DOHH2 (cell line): ENCODE data around the gene MGRN1.

Source experiments
- EZH2phosphoT487 ChIP-seq: fragments of 200-600 bp; sonication (generic); IDR thresholded peaks from 2 replicates; pipeline ENCODE4 v1.6.1; 2017; ENCODE audit warnings: borderline replicate concordance, mild to moderate bottlenecking, antibody characterized with exemption, low read length, moderate library complexity, mixed read lengths
- TF ChIP-seq, protein P1 (sequence below): fragments of 200-600 bp; sonication (generic); IDR thresholded peaks from one replicate; pipeline ENCODE4 v1.5.1; 2014; ENCODE audit warnings: antibody characterized with exemption, mild to moderate bottlenecking, low read depth, low read length; ENCODE audit not compliant: poor library complexity, severe bottlenecking

DNA sequence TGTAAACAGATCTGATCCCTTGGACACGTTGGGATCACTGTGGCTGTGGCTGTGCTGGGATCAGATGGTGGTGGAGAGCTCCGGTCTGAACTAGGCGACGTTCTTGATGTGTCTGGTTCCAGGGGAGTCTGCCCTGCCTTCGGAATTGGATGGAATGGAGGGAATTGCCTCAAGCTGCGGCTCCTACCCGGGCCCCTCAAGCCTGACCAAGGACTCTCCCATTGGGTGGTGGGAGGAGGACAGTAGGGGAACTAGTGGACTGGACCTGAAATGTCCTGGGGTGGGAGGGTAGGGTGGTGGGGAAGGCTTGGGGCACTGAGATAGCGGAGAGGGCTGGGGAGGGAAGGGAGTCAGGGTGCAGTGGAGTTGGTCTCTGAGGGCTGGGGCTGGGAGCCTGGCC, 6.7 kb upstream of the MGRN1 start:
- TF ChIP-seq, protein P1, sequence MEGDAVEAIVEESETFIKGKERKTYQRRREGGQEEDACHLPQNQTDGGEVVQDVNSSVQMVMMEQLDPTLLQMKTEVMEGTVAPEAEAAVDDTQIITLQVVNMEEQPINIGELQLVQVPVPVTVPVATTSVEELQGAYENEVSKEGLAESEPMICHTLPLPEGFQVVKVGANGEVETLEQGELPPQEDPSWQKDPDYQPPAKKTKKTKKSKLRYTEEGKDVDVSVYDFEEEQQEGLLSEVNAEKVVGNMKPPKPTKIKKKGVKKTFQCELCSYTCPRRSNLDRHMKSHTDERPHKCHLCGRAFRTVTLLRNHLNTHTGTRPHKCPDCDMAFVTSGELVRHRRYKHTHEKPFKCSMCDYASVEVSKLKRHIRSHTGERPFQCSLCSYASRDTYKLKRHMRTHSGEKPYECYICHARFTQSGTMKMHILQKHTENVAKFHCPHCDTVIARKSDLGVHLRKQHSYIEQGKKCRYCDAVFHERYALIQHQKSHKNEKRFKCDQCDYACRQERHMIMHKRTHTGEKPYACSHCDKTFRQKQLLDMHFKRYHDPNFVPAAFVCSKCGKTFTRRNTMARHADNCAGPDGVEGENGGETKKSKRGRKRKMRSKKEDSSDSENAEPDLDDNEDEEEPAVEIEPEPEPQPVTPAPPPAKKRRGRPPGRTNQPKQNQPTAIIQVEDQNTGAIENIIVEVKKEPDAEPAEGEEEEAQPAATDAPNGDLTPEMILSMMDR: no peak
- TF ChIP-seq EZH2phosphoT487: no peak
